ENCODE data around the gene CARD11. TPM values are rescaled to one million over a fixed set of nuclear protein-coding genes. Genes with fewer than 3 reads are reported as not detected.

CARD11 gene
- total and polyA plus RNA-seq, 2 of the 4 experiments (the other 2 are of a cell fraction) = 0.18 to 0.26 TPM

DNA sequence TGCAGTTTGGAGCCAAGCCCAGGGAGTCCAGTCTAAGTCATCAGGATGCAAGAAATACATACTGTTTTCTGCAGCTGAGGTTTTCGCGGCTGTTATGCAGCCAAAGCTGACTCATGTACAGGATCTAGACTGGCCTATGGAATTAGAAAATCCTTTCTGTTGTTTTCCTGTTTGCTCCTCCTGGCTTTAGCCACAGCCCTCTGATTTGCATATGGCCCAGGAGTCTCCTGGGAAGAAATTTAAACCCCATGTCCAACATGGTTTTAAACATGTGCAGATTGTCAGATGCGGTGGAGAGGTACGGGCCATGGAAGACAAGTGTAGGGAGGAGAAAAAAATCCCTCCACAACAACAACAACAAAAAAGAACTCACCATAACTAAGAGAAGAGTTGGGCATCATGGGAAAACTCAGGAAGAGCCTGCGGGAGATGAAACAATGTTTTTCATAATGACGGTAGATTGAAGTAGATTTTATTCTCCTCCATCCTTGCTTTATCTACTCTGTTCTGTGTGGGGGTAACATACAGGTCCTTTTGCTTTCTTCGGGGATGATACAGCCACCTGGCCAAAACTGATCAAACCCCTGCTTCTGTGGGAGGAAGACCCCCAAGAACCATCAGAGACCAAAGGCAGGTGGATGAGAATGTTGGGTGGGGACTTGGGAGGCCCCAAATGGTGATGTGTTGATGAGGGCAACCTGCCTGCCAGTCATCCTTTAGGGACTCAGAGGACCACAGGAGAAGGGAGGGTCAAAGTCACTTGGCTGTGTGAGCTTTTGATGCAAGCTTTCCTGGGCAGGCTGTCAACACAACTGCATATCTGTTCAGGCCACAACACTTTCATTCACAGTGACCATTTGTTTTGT is 169.7 kb downstream of the CARD11 start:
- peak overlapping the region; percentile 100 for H2BK5ac ChIP-seq (ENCODE audit: low read depth, low read length, poor library complexity, severe bottlenecking)
- H4K91ac ChIP-seq (ENCODE audit: insufficient read depth, low read depth, low read length) = peak overlapping the region; percentile 100
- H2BK15ac ChIP-seq (ENCODE audit: low read depth, low read length) = peak overlapping the region; percentile 32; the same call in 1 of the 3 replicates
- peak overlapping the region; percentile 92 for H4K5ac ChIP-seq (ENCODE audit: low read depth, low read length)
- peak overlapping the region; percentile 71 for H3K9ac ChIP-seq (ENCODE audit: low read depth, low read length)
- intact Hi-C loops (cut with micrococcal nuclease) (no loop called here), dilution Hi-C loops (cut with HindIII; ENCODE audit: low sequenced_read_pairs, unreplicated experiment) (no loop called here), in situ Hi-C loops (cut with MboI; ENCODE audit: low sequenced_read_pairs) (loop anchor here (25.0 kb wide), 2 partner anchors 1763 to 1888 kb away; no protein-coding TSS in a partner anchor)
- H2AK9ac ChIP-seq (replicated peaks; ENCODE audit: low read depth, low read length, poor library complexity) = peak overlapping the region; percentile 90
- H4K8ac ChIP-seq (ENCODE audit: low read depth in 2 of 2, low read length in 2 of 2) = peak overlapping the region; percentile 65 to 96
- DNase-seq = peak; percentile 95
- H2BK20ac ChIP-seq (ENCODE audit: low read depth, low read length) = peak overlapping the region; percentile 100
- ChIA-PET POLR2A (ENCODE audit: unreplicated experiment) (interaction anchor here (0.5 kb wide), 1 partner anchor 22 kb away, joined by 4 read pairs; no protein-coding TSS in a partner anchor), CTCF (no interaction called here)
- peak overlapping the region; percentile 94 for H2AK5ac ChIP-seq (ENCODE audit: low read depth, low read length)
- peak overlapping the region; percentile 82 for H2AFZ ChIP-seq (replicated peaks; ENCODE audit: low read length, poor library complexity)
- peaks cover 6% of the 10 kb centered on the region for H3K4me1 ChIP-seq (ENCODE audit: control insufficient read depth, insufficient read depth, low read length)
- peak overlapping the region; percentile 99 for H3K56ac ChIP-seq (ENCODE audit: extremely low read depth, insufficient read depth, low read length)
- peak overlapping the region; percentile 22 for H3K4me2 ChIP-seq (ENCODE audit: low read depth, low read length)
- peaks cover 26% of the 10 kb centered on the region for H3K9me1 ChIP-seq (ENCODE audit: insufficient read depth, low read length)
- H3K4ac ChIP-seq (ENCODE audit: low read depth, low read length) = peak overlapping the region; percentile 100
- no peaks in the 10 kb centered on the region for H3K27me3 ChIP-seq (ENCODE audit: control insufficient read depth, insufficient read depth, low read length)
- H3K36me3 ChIP-seq (ENCODE audit: control insufficient read depth, insufficient read depth, low read length) = no peaks in the 10 kb centered on the region
- peaks cover 9% of the 10 kb centered on the region for H4K20me1 ChIP-seq (ENCODE audit: insufficient read depth, low read length)
- H3K79me1 ChIP-seq (ENCODE audit: low read depth in 1 of 2, low read length in 2 of 2) = no peaks in the 10 kb centered on the region
- H3K23ac ChIP-seq (ENCODE audit: low read depth, low read length) = peak overlapping the region; percentile 98
- no peaks in the 10 kb centered on the region for H3K9me3 ChIP-seq (ENCODE audit: control insufficient read depth, insufficient read depth, low read length)
- ATAC-seq (ENCODE audit: low read depth) = peak; percentile 91
- no peak overlapping the region for H3K4me3 ChIP-seq (ENCODE audit: insufficient read depth, low read depth, low read length)
- peak overlapping the region; percentile 95 for H3K18ac ChIP-seq (ENCODE audit: low read depth, low read length)
- BruUV-seq (replicated peaks) = no TSS peak
- H3K27ac ChIP-seq (ENCODE audit: insufficient read depth, low read length) = peak overlapping the region; percentile 94
- WGBS, 2 experiments (ENCODE audit: extremely low coverage in 2 of 2, insufficient read length in 1 of 2) = no CpG with 5 or more reads among the region's 7 CpGs
- peak overlapping the region; percentile 99 for H3K14ac ChIP-seq (replicated peaks; ENCODE audit: low read depth, low read length)
- peak overlapping the region; percentile 100 for H2BK120ac ChIP-seq (ENCODE audit: low read depth, low read length)
- TF ChIP-seq CEBPB (IDR thresholded peaks at IDR 0.05; ENCODE audit: low read depth, low read length) = no peak
- TF ChIP-seq POLR2A (IDR thresholded peaks at IDR 0.05; ENCODE audit: low read depth, low read length) = peak; percentile 100
- TF ChIP-seq USF2 (IDR thresholded peaks at IDR 0.05; ENCODE audit: low read depth, low read length) = no peak
- TF ChIP-seq MAFK (IDR thresholded peaks at IDR 0.05; ENCODE audit: low read depth, low read length) = no peak
- 0 out of 2 replicates have a peak, but pooled peaks have one; percentile 34 for TF ChIP-seq RFX5 (IDR thresholded peaks at IDR 0.05; ENCODE audit: low read depth, low read length)
- TF ChIP-seq RCOR1 (IDR thresholded peaks at IDR 0.05; ENCODE audit: insufficient replicate concordance, low read length) = peak; percentile 17
- TF ChIP-seq CHD1 (IDR thresholded peaks at IDR 0.05; ENCODE audit: low read depth, low read length) = no peak
- TF ChIP-seq BHLHE40 (IDR thresholded peaks at IDR 0.05; ENCODE audit: low read depth, low read length) = no peak
- peak; percentile 16; the same call in 1 of the 2 replicates for TF ChIP-seq FOS (IDR thresholded peaks at IDR 0.05; ENCODE audit: low read depth, low read length)
- no peak for TF ChIP-seq NFE2L2 (IDR thresholded peaks at IDR 0.05; ENCODE audit: low read depth, low read length)
- no peak; the same call in 1 of the 2 replicates for TF ChIP-seq MAZ (IDR thresholded peaks at IDR 0.05; ENCODE audit: borderline replicate concordance, low read depth, low read length)
- TF ChIP-seq, protein P1, sequence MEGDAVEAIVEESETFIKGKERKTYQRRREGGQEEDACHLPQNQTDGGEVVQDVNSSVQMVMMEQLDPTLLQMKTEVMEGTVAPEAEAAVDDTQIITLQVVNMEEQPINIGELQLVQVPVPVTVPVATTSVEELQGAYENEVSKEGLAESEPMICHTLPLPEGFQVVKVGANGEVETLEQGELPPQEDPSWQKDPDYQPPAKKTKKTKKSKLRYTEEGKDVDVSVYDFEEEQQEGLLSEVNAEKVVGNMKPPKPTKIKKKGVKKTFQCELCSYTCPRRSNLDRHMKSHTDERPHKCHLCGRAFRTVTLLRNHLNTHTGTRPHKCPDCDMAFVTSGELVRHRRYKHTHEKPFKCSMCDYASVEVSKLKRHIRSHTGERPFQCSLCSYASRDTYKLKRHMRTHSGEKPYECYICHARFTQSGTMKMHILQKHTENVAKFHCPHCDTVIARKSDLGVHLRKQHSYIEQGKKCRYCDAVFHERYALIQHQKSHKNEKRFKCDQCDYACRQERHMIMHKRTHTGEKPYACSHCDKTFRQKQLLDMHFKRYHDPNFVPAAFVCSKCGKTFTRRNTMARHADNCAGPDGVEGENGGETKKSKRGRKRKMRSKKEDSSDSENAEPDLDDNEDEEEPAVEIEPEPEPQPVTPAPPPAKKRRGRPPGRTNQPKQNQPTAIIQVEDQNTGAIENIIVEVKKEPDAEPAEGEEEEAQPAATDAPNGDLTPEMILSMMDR (conservative IDR thresholded peaks at IDR 0.05; ENCODE audit: low read depth, low read length) = no peak
- no peak for TF ChIP-seq RAD21 (IDR thresholded peaks at IDR 0.05; ENCODE audit: low read length)
- TF ChIP-seq MXI1 (IDR thresholded peaks at IDR 0.05; ENCODE audit: borderline replicate concordance, low read depth, low read length) = no peak
- TF ChIP-seq SMC3 (IDR thresholded peaks at IDR 0.05; ENCODE audit: low read depth, low read length) = no peak

All from IMR-90 (cell line).